Heart right ventricle (tissue), 16 donors: ENCODE results near the gene PHC2. TPM values are rescaled to one million over a fixed set of nuclear protein-coding genes. Genes with fewer than 3 reads are reported as not detected.

Experiments
- ATAC-seq, 8 donors: fragments of 200-7000 bp; cut with Tn5 transposase; one replicate each; pipeline ENCODE4 v1.9.1; 2020; ENCODE audit warnings: mild to moderate bottlenecking in 8 of 8, moderate library complexity in 8 of 8, moderate number of reproducible peaks in 1 of 8
- DNase-seq, 2 donors: peaks; one replicate each; pipeline ENCODE4 v3.0.0-alpha.2; 2020
- H3K27ac ChIP-seq, 10 donors: fragments of 200-600 bp; sonication (generic) in 2 of 10; one replicate each; pipeline versions ENCODE4 v1.5.0 to v1.8.0; 2020 to 2022; ENCODE audit warnings: mild to moderate bottlenecking in 3 of 10
- H3K27me3 ChIP-seq, 7 donors: fragments of 200-600 bp; one replicate each; pipeline ENCODE4 v1.8.0; 2021 to 2022; ENCODE audit warnings: mild to moderate bottlenecking in 2 of 7
- H3K36me3 ChIP-seq, 9 donors: fragments of 200-600 bp; sonication (generic) in 1 of 9; one replicate each; pipeline versions ENCODE4 v1.5.0 to v1.8.0; 2020 to 2022; ENCODE audit warnings: mild to moderate bottlenecking in 2 of 9
- H3K4me1 ChIP-seq, 9 donors: fragments of 200-600 bp; sonication (generic) in 1 of 9; one replicate each; pipeline versions ENCODE4 v1.5.0 to v1.8.0; 2020 to 2022; ENCODE audit warnings: mild to moderate bottlenecking in 4 of 9
- H3K4me3 ChIP-seq, 10 donors: fragments of 200-600 bp; sonication (generic) in 2 of 10; one replicate each; pipeline versions ENCODE4 v1.5.0 to v1.8.0; 2020 to 2022; ENCODE audit warnings: mild to moderate bottlenecking in 7 of 10, moderate library complexity in 2 of 10
- H3K9me3 ChIP-seq, 11 donors: fragments of 200-600 bp in 10 of 11; sonication (generic) in 2 of 11; one replicate each; pipeline versions ENCODE4 v1.5.0 to v1.8.0; 2013 to 2022; ENCODE audit warnings: mild to moderate bottlenecking in 2 of 11, control low read depth in 1 of 11, moderate library complexity in 1 of 11
- WGBS, 2 donors: extraction: QIAGEN DNeasy Blood & Tissue Kit; methylation state at CpG; one replicate each; pipeline ENCODE4 v1.1.7; 2013; ENCODE audit warnings: inconsistent platforms in 1 of 2; 5-methylcytosine and 5-hydroxymethylcytosine counted together
- intact Hi-C, 10 donors: fragments of 100-400 bp; cut with DNase I; formaldehyde crosslinking; loops; one replicate each; pipeline versions ENCODE4 v1.11.1 to v1.14.2; 2022
- polyA plus RNA-seq, 2 donors: library from polyadenylated mRNA; stranded (reverse); fragments of 200-250 nt; gene quantifications; one replicate each; pipeline ENCODE4 v1.2.3, GENCODE V29; 2013
- total RNA-seq, 10 donors: library from RNA; stranded (reverse); fragmentation: NEBNext Ultra II Directional in 3 of 10; extraction: Animal tissue kit (Norgen Biotek cat#: 25700) in 3 of 10; gene quantifications; one replicate each; pipeline versions ENCODE4 v1.2.1 to v1.2.4, GENCODE V29; 2021 to 2023
- TF ChIP-seq, protein P1 (sequence below), 9 donors: fragments of 200-600 bp; sonication (generic) in 2 of 9; IDR thresholded peaks; one replicate each; pipeline versions ENCODE4 v1.5.0 to v1.8.0; 2021 to 2022; ENCODE audit warnings: antibody characterized with exemption in 9 of 9, mild to moderate bottlenecking in 5 of 9, moderate library complexity in 1 of 9
- donor health status: Arrhythmogenic right ventricular cardiomyopathy.
- donor health status: ischemic (EF 13 %, LVEDD 7.1; RV severe dilation, severe dysfunction).
- donor health status: healthy with polysubstance abuse.
- donor health status: DM: no; HTN: yes; CAD: no.
- donor health status: DM: no; HTN: no; CAD: no.
- donor health status: ischemic (EF 25% LVEDD 6.9; RV normal size, moderate dysfunction).
- donor health status: ischemic (EF 25% LVEDD 5.7; RV mildly dilated, moderate dysfunction).
- donor health status: healthy.
- donor health status: DM: yes; HTN: yes; CAD: no.
- donor health status: Ischemic cardiomyopathy.
- donor health status: ischemic (EF 35%, LVEDD 5.7; RV mildly dilated, moderate dysfunction).
- donor health status: nonischemic (EF 11% LVEDD 7.7; RV severe dilation, severe dysfunction).
- donor health status: DM: yes; HTN: yes; CAD: no.
- donor health status: PGD.
- donor health status: ischemic (EF 29% LVEDD 5.4; RV normal size, mild dysfunction).
- donor health status: nonischemic (EF 23%, LVEDD 6.1; RV moderate dilation, normal function).

Gene PHC2
- total and polyA plus RNA-seq, 12 donors, result 81.2 to 136 (median 99.3) TPM

DNA sequence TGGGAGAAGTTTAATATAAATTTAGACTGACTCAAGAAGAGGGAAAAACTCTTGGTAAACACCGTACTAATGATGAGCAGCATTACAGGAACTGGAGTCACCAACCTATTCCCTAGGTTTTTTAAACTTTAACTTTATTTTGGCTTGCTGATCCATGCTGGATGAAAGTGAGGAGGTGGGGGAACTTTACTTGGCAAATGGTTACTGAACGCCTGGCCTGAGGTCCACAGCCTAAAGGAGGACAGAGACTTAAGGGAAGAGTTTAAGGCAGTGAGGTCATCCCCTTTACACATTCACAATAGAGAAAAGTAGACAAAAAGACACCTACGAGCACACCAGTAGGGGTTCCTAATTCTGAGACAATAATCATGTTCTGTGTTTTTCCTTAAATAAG is 84.4 kb downstream of the PHC2 start:
- peaks cover 35 to 83% (median 76%) of the 10 kb centered on the region in 9 donors for H3K4me1 ChIP-seq
- peak overlapping the region; percentile 42 to 100 (median 99) for H3K27ac ChIP-seq
- TF ChIP-seq, protein P1, sequence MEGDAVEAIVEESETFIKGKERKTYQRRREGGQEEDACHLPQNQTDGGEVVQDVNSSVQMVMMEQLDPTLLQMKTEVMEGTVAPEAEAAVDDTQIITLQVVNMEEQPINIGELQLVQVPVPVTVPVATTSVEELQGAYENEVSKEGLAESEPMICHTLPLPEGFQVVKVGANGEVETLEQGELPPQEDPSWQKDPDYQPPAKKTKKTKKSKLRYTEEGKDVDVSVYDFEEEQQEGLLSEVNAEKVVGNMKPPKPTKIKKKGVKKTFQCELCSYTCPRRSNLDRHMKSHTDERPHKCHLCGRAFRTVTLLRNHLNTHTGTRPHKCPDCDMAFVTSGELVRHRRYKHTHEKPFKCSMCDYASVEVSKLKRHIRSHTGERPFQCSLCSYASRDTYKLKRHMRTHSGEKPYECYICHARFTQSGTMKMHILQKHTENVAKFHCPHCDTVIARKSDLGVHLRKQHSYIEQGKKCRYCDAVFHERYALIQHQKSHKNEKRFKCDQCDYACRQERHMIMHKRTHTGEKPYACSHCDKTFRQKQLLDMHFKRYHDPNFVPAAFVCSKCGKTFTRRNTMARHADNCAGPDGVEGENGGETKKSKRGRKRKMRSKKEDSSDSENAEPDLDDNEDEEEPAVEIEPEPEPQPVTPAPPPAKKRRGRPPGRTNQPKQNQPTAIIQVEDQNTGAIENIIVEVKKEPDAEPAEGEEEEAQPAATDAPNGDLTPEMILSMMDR (IDR thresholded peaks at IDR 0.05), result no peak
- peak overlapping the region in 9 of 10 donors; percentile 20 to 96 (median 89) for H3K4me3 ChIP-seq
- no peak for DNase-seq
- no peak for ATAC-seq
- no peaks in the 10 kb centered on the region for H3K9me3 ChIP-seq
- no peaks in the 10 kb centered on the region for H3K27me3 ChIP-seq
- intact Hi-C loops, result loop anchor here in 1 of 10 donors (5.0 kb wide), 1 partner anchor 49 kb away; no protein-coding TSS in a partner anchor
- 17 to 23% methylated on average over 3 of the region's 3 CpGs for WGBS, 2 donors
- peaks cover 0 to 57% (median 2%) of the 10 kb centered on the region in 9 donors for H3K36me3 ChIP-seq

DNA sequence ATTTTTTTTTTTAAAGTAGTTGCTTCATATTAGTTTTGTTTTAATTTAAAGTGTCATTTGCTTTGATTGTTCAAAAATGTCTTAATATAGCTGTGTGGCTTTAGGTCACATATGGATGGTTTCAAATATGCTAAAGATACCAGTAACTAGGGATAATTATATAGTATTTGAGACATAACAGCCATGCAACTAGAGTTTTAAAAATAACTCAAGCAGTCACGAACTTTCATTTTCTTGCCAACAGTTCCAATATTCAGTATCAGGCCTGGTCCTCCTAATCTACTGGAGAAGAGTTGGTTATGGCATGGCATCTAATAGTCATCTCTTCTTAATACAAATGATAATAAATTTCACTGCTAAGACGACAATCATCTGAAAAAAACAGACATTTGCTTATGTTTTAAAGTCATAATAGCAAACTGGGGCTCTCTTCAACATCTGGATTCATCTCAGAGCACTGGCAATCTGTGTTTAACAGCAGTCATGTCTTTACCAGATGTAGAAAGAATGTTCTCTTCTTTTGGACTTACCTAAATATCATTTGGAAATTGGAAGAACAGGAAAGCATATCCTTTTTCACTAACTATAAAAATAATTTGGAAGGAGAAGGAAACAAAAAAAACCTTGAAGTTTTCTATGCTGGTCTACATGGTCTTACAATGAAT is 85.9 kb downstream of the PHC2 start:
- 11 to 12% methylated on average over 2 of the region's 2 CpGs for WGBS, 2 donors
- Histone ChIP-seq H3K27ac (peak overlapping the region; percentile 3 to 100 (median 98)), H3K4me1 (peaks cover 46 to 90% (median 86%) of the 10 kb centered on the region in 9 donors), H3K4me3 (peak overlapping the region in 1 of 10 donors; percentile 96), H3K36me3 (peaks cover 0 to 65% (median 3%) of the 10 kb centered on the region in 9 donors), H3K27me3 (no peaks in the 10 kb centered on the region), H3K9me3 (no peaks in the 10 kb centered on the region)
- TF ChIP-seq, protein P1 (IDR thresholded peaks at IDR 0.05), result no peak
- ATAC-seq (no peak), DNase-seq (no peak)
- intact Hi-C loops, result loop anchor here in 1 of 10 donors (2.0 to 5.0 kb wide), 2 partner anchors 20 to 48 kb away; no protein-coding TSS in a partner anchor

DNA sequence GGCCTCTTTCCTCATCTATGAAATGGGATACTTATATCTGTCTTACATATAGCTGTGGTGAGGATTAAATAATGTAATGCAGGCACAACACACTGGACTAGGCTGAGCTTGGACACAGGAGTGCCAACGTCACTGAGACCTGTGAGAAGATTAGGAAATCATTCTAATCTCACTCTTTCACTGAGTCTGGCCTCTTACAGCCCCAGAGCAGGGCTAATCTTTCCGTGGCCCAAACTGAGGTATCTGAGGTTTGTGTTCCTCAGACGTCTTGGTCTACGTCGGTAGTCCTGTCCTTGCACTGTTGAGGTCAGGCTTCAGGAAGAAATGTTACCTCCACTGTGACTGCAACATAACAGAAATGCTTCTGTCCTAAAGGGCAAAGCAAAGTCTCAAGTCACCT is 87.4 kb downstream of the PHC2 start:
- TF ChIP-seq, protein P1 (IDR thresholded peaks at IDR 0.05), result no peak
- H3K27ac ChIP-seq, result peak overlapping the region in 9 of 10 donors; percentile 59 to 100 (median 99)
- WGBS, 2 donors, result 13 to 14% methylated on average over 5 of the region's 5 CpGs
- no peaks in the 10 kb centered on the region for H3K27me3 ChIP-seq
- H3K4me3 ChIP-seq, result no peak overlapping the region
- intact Hi-C loops, result no loop called here
- H3K4me1 ChIP-seq, result peaks cover 61 to 100% (median 100%) of the 10 kb centered on the region in 9 donors
- DNase-seq (no peak), ATAC-seq (no peak)
- no peaks in the 10 kb centered on the region for H3K9me3 ChIP-seq
- peaks cover 0 to 65% (median 3%) of the 10 kb centered on the region in 9 donors for H3K36me3 ChIP-seq

DNA sequence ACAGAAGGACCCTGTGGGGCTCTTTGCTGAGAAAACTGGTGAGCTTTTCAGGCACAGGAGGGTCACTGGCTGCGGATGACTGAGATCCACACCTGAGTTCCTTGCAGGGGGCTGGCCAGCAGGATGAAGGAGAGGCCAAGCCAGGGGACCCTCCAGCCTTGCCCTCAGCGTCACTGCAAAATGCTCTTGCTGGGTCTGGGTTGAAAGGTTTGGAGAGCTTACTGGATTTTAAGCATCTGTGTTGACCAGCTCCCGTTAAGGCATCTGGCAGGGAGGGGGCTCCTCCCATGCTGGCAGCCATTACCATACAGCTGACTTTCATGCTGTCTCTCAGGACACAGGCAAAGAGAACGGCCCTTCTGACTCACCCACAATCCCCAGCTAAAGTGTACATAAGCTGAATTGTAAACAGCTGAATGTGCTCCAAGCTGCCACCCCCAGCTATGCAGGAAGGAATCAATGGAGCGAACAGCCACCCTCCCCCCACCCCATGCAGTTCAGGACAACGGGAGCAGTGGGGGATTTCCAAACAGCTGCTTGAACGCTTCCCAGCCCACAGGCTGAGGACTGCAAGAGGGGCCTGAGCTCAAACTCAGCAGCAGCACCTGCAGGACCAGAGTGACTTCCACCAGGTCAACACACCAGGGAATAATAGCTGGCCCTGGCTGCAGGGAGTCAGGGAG is 88.7 kb downstream of the PHC2 start:
- WGBS, 2 donors, result 12 to 13% methylated on average over 7 of the region's 7 CpGs
- intact Hi-C loops, result no loop called here
- Histone ChIP-seq H3K4me3 (peak overlapping the region in 5 of 10 donors; percentile 1 to 21 (median 15)), H3K36me3 (peaks cover 0 to 64% (median 3%) of the 10 kb centered on the region in 9 donors), H3K27me3 (no peaks in the 10 kb centered on the region), H3K9me3 (no peaks in the 10 kb centered on the region), H3K4me1 (peaks cover 66 to 100% (median 100%) of the 10 kb centered on the region in 9 donors), H3K27ac (peak overlapping the region; percentile 32 to 100 (median 92))
- DNase-seq (peak; percentile 58 to 69), ATAC-seq (peak; percentile 31 to 65 (median 52))
- TF ChIP-seq, protein P1 (IDR thresholded peaks at IDR 0.05), result no peak
